DMS153 treated with DMSO at 0.1 percent for 48 hours (cell line): ENCODE measurements around the gene CHD9NB.
"Not testable (repeated sequence)": the region's sequence is repeated elsewhere in the genome, so short reads cannot be mapped to it uniquely, and the experiment has no call there.

Experiments used
- DNase-seq: peaks from one replicate; lab custom pipeline; 2025; ENCODE audit not compliant: unreplicated experiment; lab: John Stamatoyannopoulos, UW

Gene CHD9NB

GRCh38 chr16:53058441-53058840 lies 5.7 kb upstream of the CHD9NB start:
- no peak for DNase-seq

DNA sequence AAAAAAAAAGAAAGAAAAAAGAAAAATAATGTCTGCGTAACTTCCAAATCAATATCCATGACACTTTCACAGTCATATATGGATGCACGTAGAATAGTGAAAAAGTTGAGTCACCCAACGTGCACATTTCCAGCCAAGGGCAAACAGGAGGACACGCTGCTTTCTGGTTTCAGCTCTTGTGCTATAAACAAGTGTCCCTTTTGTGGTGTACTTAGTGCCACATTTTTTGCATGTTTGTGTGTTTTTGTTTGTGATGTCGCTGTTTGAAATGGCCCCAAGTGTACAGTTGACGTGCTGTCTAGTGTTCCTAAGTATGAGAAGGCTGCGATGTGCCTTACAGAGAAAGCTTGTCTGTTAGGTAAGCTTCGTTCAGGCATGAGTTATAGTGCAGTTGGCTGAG lies 5.0 kb upstream of the CHD9NB start:
- no peak for DNase-seq

GRCh38 chr16:53056392-53056881 lies 3.7 kb upstream of the CHD9NB start:
- no peak for DNase-seq

DNA sequence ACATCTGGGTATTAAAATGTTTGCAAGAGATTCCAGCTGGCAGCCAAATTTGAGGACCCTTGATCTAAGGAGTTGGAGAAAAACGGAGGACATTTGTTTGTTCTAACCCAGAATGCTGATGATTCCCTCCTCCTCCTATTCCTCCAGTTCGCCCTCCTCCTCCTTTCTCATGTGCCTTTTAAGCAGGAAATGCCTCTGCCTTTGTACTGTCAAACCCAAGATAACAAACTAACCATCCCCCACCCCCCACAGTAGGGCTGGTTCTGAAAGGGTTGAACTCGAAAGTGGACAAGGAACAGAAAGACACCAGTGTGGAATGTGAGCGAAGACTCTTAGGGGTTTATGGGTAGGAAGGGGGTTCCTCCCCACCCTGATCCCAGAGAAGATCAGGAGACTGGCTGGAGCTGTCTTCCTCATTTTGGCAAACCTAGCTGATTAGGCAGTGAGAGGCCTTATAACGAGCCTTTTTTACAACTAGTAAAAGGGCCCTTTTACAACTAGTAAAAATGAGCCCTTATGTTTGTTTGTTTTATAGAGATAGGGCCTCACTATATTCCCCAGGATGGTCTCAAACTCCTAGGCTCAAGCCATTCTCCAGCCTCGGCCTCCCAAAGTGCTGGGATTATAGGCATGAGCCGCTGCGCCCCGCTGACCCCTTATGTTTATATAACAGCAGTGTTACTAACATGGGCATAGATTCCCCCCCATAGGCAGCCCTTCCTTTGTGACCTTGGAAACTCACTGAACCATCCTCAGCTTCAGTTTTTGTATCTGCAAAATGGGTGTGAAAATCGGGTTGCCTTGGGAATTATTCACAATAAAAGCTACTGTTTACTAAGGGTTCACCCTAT lies 3.1 kb upstream of the CHD9NB start:
- DNase-seq = no peak

- peak; percentile 58 for DNase-seq
Observed at GRCh38 chr16:53054670-53055485, 2.2 kb upstream of the CHD9NB start, which contains the start of gene CHD9. Gene CHD9, plus strand, starts transcription at chr16:53054991. Its CDS starts 101,099 bp downstream, at chr16:53156090.

DNA sequence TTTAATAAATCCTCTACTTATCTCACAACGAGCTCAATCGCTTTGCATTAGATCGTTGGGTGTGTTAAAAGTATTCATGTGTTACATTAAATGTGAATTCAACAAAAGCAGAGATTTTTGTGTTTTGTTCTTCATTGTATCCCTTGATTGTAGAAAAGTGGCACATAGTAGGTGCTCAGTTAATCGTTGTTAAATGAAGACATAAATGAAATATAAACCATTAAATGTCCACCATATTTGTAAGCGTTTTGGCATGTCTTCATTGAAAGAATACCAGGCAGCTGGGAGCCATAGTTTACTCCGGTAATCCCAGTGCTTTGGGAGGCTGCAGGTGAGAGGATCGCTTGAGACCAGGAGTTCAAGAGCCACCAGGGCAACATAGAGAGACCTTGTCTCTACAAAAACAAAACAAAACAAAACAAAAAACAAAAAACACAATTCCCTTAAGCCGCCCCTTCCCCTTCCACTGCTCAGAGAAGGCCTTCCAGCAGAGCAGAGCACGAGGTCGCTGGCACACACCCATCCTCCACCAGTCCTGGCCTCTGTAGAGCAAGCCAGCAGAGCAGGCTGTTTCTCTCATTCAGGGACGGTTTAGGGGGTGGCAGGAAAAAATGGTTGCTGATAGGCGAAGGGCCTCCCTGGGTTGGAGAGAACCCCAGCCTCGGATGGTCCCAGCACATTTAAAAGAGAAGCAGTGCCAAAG lies 1.4 kb upstream of the CHD9NB start:
- no peak for DNase-seq

- not testable (repeated sequence) for DNase-seq
Observed at GRCh38 chr16:53051255-53051654, 1.4 kb downstream of the CHD9NB start.

GRCh38 chr16:53048139-53048915 lies 4.4 kb downstream of the CHD9NB start:
- no peak for DNase-seq

GRCh38 chr16:53047515-53047914 lies 5.2 kb downstream of the CHD9NB start:
- not testable (repeated sequence) for DNase-seq

DNA sequence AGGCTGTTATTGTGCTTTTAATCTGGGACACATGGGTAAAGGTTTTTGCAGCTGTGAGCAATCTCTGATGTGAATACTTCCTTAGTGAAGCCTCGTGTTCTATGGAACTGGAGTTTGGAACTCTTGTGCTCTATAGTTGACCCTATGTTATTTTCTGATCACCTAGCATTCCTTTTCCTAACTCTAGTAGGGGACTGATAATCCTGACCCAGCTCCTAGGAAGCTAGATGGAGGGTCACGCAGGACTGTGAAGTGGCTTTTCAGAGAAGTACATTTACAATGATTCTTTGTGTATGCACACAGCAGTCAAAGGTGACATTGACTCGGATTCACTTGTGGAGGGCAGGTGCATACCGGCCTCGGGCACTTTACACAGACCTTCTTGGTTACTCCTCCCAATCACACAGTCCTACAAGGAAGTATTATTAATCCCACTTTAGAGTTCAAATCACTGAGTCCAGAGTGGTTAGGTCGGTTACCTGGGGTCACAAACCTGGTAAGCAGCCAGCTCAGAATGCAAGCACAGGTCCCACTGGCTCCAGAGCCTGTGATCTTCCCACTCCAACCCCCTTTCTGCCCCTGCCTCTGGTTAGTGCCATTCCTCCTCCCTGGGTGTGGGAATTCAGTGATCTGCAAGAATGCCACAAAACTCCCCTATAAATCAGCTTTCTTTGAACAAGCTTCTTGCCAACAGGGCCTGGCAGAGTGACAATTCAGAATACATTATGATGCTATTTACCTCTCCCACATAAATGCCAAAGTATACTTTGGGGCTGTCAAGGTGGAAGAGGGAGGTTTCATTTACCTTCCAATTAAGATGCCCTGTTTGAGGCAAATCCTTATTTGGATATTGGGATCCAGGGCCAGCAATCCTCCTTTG lies 7.1 kb downstream of the CHD9NB start:
- DNase-seq = no peak

DNA sequence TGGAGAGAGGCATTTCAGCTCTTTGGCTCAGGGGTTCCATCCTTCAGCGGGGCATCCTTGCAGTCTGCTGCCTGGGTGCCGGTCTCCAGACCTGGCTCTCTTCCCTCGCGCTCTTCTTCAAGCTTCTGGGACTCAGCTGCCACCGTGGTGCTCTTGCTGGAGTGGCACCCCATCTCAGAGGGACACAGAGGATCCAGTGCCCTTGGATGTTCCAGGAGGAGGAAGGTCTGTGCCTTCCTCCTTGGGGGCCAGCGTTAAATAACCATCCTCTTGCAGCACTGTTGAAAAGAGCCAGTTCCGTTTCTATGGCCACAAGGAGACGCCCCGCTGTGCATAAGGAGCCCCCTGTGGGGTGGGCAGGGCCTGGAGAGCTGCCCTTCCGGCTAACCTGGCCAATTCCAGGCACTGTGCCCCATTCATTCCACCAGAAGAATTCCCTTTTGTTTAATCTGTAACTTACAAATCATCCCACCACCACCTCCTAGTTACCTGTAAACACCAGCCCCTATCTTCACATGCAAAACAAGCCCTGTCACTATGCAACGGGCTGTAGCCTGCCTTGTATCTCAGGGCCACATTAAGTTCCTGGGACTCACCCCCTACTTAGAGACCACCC lies 8.6 kb downstream of the CHD9NB start:
- no peak for DNase-seq

GRCh38 chr16:53043428-53043831 lies 9.3 kb downstream of the CHD9NB start:
- DNase-seq = no peak

DNA sequence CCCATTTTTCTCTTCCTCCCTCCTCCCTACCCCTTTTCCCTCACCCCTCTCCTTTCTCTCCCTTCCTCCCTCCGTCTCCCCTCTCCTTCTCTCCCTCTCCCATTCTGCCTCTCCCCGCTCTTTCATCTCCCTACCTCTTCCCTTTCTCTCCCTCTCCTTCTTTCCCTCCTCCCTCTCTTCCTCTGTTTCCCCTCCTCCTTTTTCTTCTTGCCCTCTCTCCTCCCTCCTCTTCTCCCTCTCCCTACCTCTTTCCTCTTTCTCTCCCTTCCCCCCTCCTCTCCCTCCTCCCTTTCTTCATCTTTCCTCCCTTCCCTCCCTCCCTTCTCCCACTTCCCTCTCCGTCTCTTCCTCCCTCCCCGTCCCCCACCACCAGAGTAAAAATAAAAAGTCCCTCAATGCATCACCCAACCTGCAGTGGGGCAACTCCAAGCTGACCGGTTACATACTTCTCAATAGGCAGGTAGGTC lies 10.4 kb downstream of the CHD9NB start:
- no peak for DNase-seq

DNA sequence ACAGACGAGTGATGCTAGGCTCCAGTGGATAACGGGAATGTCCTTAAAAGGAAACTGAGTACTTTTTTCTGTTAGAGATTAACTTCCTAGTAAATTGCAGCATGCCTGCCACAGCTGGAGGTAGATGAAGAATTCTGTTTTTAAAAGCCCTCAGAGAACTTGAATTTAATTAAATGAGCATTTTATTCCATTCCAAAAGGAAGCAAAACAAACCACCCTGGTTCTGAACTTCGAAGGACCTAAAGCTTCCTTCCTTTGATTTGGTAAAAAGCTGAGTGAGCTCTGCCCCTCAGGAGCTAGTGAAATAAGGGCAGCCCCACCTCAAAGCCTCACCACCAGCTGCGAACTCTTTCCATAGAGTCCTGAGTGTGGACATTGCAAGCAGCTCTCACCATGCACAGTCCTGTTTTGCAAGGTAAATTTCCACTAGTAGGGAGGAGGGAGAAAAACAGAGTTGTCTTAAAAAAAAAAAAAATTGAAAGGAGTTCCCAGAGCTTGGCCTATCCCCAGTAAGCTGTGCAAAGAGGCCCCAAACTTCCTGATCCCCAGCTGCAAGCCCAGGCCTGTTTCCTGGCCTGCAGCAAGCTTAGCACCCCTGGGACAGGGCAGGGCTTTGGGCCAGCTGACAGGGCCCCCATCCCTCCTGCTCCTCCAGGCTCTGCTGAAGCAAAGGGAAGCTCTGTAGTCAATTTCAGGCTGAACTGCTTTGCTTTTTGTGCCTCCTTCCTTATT lies 11.2 kb downstream of the CHD9NB start:
- DNase-seq = no peak

DNA sequence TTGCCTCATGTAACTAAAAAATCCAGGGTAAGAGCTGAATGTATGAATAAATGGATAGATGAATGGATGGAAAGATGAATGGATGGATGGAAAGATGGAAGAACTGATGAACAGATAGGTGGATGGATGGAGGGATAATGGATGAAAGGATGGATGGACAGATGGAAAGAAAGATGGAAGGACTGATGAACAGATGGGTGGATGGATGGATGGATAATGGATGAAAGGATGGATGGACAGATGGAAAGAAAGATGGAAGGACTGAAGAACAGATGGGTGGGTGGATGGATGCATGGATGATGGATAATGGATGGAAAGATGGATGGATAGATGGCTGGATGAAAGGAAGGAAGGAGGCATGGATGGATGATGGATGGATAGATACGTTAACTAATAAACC lies 11.9 kb downstream of the CHD9NB start:
- DNase-seq = no peak

GRCh38 chr16:53036711-53037110 lies 16.0 kb downstream of the CHD9NB start:
- DNase-seq = not testable (repeated sequence)

GRCh38 chr16:53036066-53036465 lies 16.6 kb downstream of the CHD9NB start:
- DNase-seq = no peak
